ENCODE measurements around the gene NT5DC1.
"Not testable (repeated sequence)": the region's sequence is repeated elsewhere in the genome, so short reads cannot be mapped to it uniquely, and the experiment has no call there.

The NT5DC1 gene

DNA sequence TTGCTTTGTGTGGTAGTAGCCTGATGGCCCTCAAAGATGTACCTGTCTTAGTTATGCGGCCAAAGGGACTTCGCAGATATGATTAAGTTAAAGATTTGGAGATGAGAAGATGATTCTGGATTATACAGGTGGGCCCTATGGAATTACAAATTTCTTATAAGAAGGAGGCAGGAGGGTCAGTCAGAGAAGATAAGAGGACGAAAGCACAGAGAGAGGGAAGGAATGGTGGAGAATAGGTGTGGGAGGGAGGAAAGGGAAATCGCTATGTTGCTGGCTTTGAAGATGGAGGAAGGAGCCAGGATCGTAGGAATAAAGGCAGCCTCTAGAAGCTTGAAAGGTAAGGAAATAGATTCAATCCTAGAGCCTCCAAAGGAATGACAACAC lies 180.3 kb downstream of the NT5DC1 start:
- no peak for DNase-seq

DNA sequence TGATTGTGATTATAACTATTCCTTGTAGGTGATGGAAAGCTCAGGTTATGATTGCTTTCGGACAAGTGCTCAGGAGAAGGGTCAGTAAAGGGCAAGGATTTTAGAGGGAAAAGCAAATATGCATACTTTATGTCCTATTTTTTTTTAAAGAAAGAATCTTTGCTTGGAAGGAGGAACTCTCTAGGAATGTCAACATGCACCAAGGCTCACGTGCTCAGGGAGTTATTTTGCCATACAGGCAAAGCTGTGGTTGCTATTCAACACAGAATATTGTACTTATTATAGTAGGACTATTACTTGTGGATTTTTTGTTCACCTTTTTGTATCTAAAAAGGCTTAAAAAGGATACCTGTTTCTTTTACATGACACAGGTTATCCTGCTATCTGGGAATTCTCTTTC lies 182.0 kb downstream of the NT5DC1 start:
- no peak for DNase-seq

DNA sequence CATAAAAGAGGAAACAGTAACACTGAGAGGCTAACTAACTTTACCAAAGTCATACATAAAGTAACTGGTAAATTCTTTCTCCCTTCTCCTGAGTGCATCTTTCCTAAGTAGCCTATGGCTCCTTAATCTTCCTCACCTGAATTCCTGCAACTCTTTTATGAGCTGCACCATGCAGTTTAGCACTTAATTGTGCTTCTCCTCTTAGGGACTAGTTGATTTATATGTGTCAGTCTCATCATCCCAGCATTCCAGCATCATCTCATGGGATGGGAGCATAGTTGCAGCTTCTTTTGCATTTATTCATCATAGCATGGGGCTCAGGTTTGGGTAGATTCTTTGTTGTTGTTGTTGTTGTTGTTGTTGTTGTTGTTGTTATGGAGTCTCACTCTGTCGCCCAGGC lies 182.5 kb downstream of the NT5DC1 start:
- DNase-seq = no peak

DNA sequence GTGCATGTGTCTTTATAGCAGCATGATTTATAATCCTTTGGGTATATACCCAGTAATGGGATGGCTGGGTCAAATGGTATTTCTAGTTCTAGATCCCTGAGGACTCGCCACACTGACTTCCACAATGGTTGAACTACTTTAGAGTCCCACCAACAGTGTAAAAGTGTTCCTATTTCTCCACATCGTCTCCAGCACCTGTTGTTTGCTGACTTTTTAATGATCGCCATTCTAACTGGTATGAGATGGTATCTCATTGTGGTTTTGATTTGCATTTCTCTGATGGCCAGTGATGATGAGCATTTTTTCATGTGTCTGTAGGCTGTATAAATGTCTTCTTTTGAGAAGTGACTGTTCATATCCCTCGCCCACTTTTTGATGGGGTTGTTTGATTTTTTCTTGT lies 184.3 kb downstream of the NT5DC1 start:
- DNase-seq = not testable (repeated sequence)

DNA sequence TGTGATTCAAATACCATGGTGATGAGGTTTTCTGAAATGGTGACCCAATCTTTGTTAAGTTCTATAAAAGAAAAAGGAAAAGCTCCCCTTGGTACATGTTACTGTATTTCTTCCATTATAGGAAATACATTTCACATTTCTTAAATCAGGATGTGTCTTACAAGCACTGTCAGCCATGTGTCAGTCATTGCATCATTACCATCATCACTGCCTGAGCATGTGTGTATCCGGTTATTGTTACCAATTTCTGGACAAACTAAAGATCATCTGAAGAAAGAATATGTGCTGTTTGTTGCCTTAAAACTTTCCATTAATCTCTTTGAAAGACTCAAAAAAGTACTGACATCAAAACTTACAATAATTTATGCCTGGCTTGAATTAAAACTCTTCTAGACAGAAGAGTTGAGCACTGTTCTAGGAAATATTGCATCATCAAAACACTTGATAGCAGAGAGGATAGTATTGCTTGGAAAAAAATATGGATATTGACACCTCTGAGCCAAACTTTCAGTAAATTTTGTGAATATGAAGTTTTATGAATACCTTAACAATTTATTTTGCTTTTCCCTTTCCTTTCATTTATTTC lies 186.2 kb downstream of the NT5DC1 start:
- no peak for DNase-seq

DNA sequence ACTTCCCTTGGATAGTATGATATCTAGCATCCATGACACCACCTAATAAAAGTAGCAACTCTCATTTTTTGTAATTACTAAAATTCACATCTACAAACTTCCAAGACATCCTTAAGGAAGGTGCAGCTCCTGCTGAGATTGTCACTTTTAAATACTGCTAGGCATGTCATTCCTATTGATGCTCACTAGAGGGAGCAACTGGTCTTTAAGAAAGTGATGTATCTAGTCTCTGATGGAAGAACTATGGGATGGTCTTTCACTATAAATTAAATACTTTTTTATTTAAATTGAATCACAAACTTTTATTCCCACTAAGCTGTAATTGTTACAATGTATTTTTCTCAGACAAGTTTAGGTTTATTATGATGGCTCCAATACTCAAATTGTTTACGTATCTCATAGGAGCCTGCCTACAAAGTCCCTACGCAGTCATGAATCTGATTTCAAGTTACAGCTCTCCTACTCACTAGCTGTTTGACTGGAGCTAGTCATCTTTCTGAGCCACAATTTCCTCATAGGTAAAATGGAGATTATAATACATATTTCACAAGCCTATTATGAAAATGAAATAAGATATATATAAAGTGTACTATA lies 187.1 kb downstream of the NT5DC1 start:
- no peak for DNase-seq

DNA sequence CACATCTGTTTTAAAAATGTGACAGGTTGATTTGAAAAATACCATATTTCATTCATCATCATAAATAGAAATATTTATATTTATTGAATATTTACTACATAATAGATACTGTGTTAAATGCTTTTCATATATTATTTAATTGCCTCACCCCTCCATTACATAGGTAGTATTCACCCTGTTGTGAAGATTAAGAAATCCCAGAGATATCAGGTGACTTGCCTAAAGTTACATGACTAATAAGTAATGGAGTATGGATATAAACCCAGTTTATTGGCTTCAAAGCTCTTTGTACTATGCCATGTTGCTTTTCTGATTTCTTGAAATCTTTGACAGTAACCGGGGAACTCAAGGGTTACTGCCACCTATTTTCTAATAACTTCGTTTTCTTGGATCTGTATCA lies 189.2 kb downstream of the NT5DC1 start:
- no peak for DNase-seq

DNA sequence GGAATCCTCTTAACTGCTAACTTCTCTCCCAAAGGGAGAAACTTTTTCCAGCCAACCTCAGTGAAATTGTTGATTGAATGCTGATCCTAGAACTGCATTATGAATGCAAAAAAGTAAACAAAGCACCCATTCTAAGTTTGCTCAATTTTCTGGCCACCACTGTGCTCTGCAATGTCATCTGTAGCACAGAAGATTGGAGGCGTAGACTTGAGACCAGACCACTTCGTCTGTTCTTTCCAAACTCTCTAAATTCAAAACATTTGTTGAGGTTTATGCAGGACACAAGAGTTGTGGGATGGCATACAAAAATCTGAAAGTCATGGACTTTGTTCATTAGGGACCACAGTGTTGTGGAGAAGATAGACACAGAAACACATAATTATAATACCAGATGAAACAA lies 190.1 kb downstream of the NT5DC1 start:
- no peak for DNase-seq

GRCh38 chr6:116291701-116292396 lies 191.2 kb downstream of the NT5DC1 start:
- no peak for DNase-seq

GRCh38 chr6:116292553-116292952 lies 191.9 kb downstream of the NT5DC1 start:
- no peak for DNase-seq

- no peak for DNase-seq
These were observed 197.6 kb downstream of the NT5DC1 start for GRCh38 chr6:116298273-116298672.

- DNase-seq = no peak
These were observed 198.3 kb downstream of the NT5DC1 start for GRCh38 chr6:116298973-116299372.

All from NCI-H2171 (cell line).